Progenitor cell of endocrine pancreas (in vitro differentiated cells): ENCODE data around the gene STAB2. TPM values are rescaled to one million over a fixed set of nuclear protein-coding genes. Genes with fewer than 3 reads are reported as not detected.

Experiments used
- DNase-seq: peaks from one replicate; pipeline ENCODE4 v3.0.0; 2021; ENCODE audit warnings: low spot score; ENCODE audit not compliant: unreplicated experiment
- H3K27ac Mint-ChIP-seq: 2 replicates; pipeline ENCODE4 v1.8.0; 2021; ENCODE audit warnings: mild to moderate bottlenecking, moderate library complexity, mixed read lengths
- H3K27me3 Mint-ChIP-seq: 2 replicates; pipeline ENCODE4 v1.8.0; 2021; ENCODE audit warnings: mixed read lengths
- H3K36me3 Mint-ChIP-seq: 2 replicates; pipeline ENCODE4 v1.8.0; 2022; ENCODE audit warnings: mixed read lengths; ENCODE audit not compliant: insufficient read depth
- H3K4me1 Mint-ChIP-seq: 2 replicates; pipeline ENCODE4 v1.8.0; 2021; ENCODE audit warnings: low read depth, mixed read lengths
- H3K4me3 Mint-ChIP-seq: 2 replicates; pipeline ENCODE4 v1.8.0; 2021; ENCODE audit warnings: low read depth, mild to moderate bottlenecking, moderate library complexity, mixed read lengths
- H3K9me3 Mint-ChIP-seq: 2 replicates; pipeline ENCODE4 v1.8.0; 2021; ENCODE audit warnings: low read depth, mixed read lengths
- total RNA-seq: library from RNA; stranded (reverse); gene quantifications from 2 replicates; pipeline ENCODE4 v1.2.1, GENCODE V29; 2021
- TF ChIP-seq, protein P1 (sequence below): fragments of 200-600 bp; sonication (generic); IDR thresholded peaks from one replicate; pipeline ENCODE4 v1.5.0; 2021; ENCODE audit warnings: antibody characterized with exemption, mild to moderate bottlenecking; ENCODE audit not compliant: unreplicated experiment

STAB2 gene
- total RNA-seq, 1 donor from 2014 or later = not detected

DNA sequence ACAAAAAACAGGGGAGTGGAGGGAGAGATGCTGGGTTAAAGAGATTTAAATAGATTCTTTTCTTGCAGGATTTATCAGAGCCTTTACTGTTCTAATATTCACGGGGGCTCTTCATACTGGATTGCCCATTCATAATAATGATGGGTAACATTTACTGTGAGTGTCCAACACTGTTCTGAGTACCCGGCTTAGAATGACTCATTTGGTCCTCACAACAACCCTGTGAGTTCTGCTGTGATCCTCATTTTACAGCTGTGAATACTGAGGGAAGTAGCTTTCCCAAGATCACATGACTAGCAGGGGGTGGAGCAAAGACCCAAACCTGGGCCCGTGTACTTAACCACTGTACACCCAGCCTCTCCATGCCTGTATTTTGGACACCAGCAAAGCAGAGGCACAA lies 140.6 kb downstream of the STAB2 start:
- Mint-ChIP-seq H3K36me3 (peaks cover 1% of the 10 kb centered on the region), H3K4me3 (no peak overlapping the region), H3K9me3 (peaks cover 5% of the 10 kb centered on the region), H3K4me1 (no peaks in the 10 kb centered on the region), H3K27ac (no peak overlapping the region), H3K27me3 (no peaks in the 10 kb centered on the region)
- TF ChIP-seq, protein P1, sequence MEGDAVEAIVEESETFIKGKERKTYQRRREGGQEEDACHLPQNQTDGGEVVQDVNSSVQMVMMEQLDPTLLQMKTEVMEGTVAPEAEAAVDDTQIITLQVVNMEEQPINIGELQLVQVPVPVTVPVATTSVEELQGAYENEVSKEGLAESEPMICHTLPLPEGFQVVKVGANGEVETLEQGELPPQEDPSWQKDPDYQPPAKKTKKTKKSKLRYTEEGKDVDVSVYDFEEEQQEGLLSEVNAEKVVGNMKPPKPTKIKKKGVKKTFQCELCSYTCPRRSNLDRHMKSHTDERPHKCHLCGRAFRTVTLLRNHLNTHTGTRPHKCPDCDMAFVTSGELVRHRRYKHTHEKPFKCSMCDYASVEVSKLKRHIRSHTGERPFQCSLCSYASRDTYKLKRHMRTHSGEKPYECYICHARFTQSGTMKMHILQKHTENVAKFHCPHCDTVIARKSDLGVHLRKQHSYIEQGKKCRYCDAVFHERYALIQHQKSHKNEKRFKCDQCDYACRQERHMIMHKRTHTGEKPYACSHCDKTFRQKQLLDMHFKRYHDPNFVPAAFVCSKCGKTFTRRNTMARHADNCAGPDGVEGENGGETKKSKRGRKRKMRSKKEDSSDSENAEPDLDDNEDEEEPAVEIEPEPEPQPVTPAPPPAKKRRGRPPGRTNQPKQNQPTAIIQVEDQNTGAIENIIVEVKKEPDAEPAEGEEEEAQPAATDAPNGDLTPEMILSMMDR = no peak
- DNase-seq = no peak

DNA sequence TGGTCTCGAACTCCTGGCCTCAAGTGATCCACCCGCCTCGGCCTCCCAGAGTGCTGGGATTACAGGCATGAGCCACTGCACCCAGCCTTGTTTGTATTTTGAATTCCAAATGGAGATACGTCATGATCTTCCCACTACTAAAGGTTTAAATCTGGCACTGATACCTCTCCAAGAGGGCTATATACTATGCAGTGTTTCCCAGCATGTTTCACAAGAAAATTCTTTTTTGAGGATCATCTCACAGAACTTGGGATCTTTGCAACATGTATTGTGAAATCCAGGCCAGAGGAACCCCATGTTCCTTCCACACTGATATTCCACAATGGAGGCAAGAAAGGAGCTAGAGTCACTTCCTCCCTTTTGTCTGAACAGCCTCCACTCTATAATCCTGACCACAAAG lies 141.2 kb downstream of the STAB2 start:
- DNase-seq = no peak
- H3K4me3 Mint-ChIP-seq = no peak overlapping the region
- peaks cover 5% of the 10 kb centered on the region for H3K9me3 Mint-ChIP-seq
- no peak overlapping the region for H3K27ac Mint-ChIP-seq
- TF ChIP-seq, protein P1 = no peak
- no peaks in the 10 kb centered on the region for H3K27me3 Mint-ChIP-seq
- H3K36me3 Mint-ChIP-seq = peaks cover 1% of the 10 kb centered on the region
- H3K4me1 Mint-ChIP-seq = no peaks in the 10 kb centered on the region

DNA sequence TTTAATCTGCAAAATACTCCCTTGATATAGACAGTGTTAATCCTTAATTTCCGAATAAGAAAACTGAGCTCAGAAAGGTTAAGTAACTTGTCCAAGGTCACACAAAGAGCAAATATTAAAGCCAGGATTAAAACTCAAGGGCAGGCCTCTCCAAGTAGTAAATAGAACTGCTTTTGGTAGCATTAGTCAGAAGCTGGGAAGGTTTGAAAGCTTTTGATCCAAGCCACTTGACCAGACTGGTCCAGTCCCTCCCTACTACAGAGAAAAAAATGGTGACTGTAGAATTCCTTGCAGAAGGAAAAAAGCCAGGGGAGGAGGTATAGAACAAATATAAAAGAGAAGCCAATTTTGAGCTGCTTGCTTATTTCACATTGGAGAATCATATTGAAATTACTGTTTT lies 142.4 kb downstream of the STAB2 start:
- TF ChIP-seq, protein P1 = no peak
- Mint-ChIP-seq H3K27me3 (peaks cover 6% of the 10 kb centered on the region), H3K9me3 (peaks cover 5% of the 10 kb centered on the region), H3K36me3 (peaks cover 1% of the 10 kb centered on the region), H3K4me1 (no peaks in the 10 kb centered on the region), H3K4me3 (no peak overlapping the region), H3K27ac (no peak overlapping the region)
- DNase-seq = no peak

DNA sequence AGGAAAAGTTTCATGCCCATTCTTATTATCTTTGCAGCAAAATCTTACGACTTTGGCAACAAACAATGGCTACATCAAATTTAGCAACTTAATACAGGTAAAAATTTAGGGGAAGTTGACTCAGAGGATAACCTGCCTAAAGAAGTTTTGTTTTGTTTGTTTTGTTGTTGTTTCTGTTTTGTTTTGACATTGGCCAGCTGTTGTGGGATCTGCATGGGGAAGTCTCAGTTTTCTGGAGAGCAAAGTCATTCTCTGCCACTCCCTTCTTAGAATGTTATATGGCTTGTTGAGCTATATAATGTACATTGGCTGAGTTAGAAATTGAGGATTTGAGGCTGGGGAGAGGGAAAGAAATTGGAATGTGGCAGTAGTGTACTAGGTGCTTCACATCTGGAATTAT lies 144.5 kb downstream of the STAB2 start:
- Mint-ChIP-seq H3K9me3 (peaks cover 5% of the 10 kb centered on the region), H3K4me1 (no peaks in the 10 kb centered on the region), H3K27me3 (peaks cover 21% of the 10 kb centered on the region), H3K36me3 (peaks cover 1% of the 10 kb centered on the region), H3K27ac (no peak overlapping the region), H3K4me3 (no peak overlapping the region)
- no peak for DNase-seq
- TF ChIP-seq, protein P1 = no peak

DNA sequence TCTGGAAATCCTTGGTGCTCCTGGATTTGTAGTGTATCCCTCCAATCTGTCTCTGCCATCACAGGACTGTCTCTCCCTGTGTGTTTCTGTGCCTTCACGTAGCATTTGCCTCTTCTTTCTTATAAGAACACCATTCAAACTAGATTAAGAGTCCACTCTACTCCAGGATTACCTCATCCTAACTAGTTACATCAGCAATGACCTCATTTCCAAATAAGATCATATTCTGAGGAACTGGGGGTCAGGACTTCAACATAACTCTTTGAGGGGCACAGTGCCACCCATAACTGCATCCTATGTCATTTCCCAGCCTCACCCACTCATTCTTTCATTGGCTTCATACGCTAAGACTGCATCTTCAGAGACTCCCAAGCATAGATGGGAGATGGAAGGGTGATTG lies 147.8 kb downstream of the STAB2 start:
- peaks cover 1% of the 10 kb centered on the region for H3K36me3 Mint-ChIP-seq
- TF ChIP-seq, protein P1 = no peak
- no peak overlapping the region for H3K4me3 Mint-ChIP-seq
- H3K27me3 Mint-ChIP-seq = peaks cover 22% of the 10 kb centered on the region
- H3K27ac Mint-ChIP-seq = no peak overlapping the region
- no peak for DNase-seq
- H3K4me1 Mint-ChIP-seq = peaks cover 2% of the 10 kb centered on the region
- H3K9me3 Mint-ChIP-seq = peaks cover 5% of the 10 kb centered on the region
